Panc1 (cell line): ENCODE measurements around the gene TBC1D22A.

Source experiments
- CTCF ChIP-seq: fragments of 450-650 bp; IDR thresholded peaks from 2 replicates; pipeline ENCODE4 v1.5.1; 2017; ENCODE audit warnings: mild to moderate bottlenecking
- POLR2AphosphoS5 ChIP-seq: IDR thresholded peaks from 2 replicates; pipeline ENCODE4 v1.6.1; 2012; ENCODE audit warnings: mild to moderate bottlenecking, low read depth, low read length, moderate library complexity
- REST ChIP-seq, 2 experiments: IDR thresholded peaks; 2 replicates each; pipeline ENCODE4 v1.6.1; 2011 to 2012; ENCODE audit warnings: low read depth in 2 of 2, control low read depth in 1 of 2, low read length in 1 of 2, mild to moderate bottlenecking in 1 of 2, moderate library complexity in 1 of 2; ENCODE audit not compliant: insufficient read depth in 1 of 2
- TCF7L2 ChIP-seq: IDR thresholded peaks from 2 replicates; pipeline ENCODE4 v1.6.1; 2011; ENCODE audit warnings: mild to moderate bottlenecking, low read depth, low read length, inconsistent platforms

- no peak for TF ChIP-seq CTCF
- TF ChIP-seq REST (IDR thresholded peaks at IDR 0.05; ENCODE audit: insufficient read depth in 1 of 2, low read depth in 2 of 2, low read length in 1 of 2): no peak
- no peak for TF ChIP-seq TCF7L2
- no peak for TF ChIP-seq POLR2AphosphoS5
Observed at GRCh38 chr22:47040486-47041270, 278.2 kb downstream of the TBC1D22A start.
